SU-DHL-6 (cell line): ENCODE data around the gene LRP2.

Experiments used
- H2AFZ ChIP-seq: fragments of 200-600 bp; sonication (generic); 2 replicates; pipeline ENCODE4 v1.6.1; 2014; ENCODE audit warnings: low read depth, mild to moderate bottlenecking, moderate library complexity, mixed read lengths, antibody characterized with exemption, low read length; ENCODE audit not compliant: severe bottlenecking
- H3F3A ChIP-seq: fragments of 200-600 bp; shearing (Covaris generic); 2 replicates; pipeline ENCODE4 v1.6.0; 2016; ENCODE audit warnings: antibody characterized with exemption, mild to moderate bottlenecking; ENCODE audit not compliant: insufficient read depth
- H3K27ac ChIP-seq: fragments of 200-600 bp; sonication (generic); 2 replicates; pipeline ENCODE4 v1.5.1; 2016; ENCODE audit warnings: low read depth, mild to moderate bottlenecking, low read length, moderate library complexity, mixed read lengths
- H3K27me3 ChIP-seq: fragments of 200-600 bp; sonication (generic), shearing (Covaris generic); 2 replicates; pipeline ENCODE4 v1.6.0; 2014; ENCODE audit warnings: mild to moderate bottlenecking, low read length
- H3K36me3 ChIP-seq: fragments of 200-600 bp; sonication (generic); 2 replicates; pipeline ENCODE4 v1.6.1; 2014; ENCODE audit warnings: mild to moderate bottlenecking, low read length, mixed read lengths
- H3K4me2 ChIP-seq: fragments of 300-600, 200-600 bp; shearing (Covaris generic), sonication (generic); 2 replicates; pipeline ENCODE4 v1.6.0; 2014; ENCODE audit warnings: low read length, low read depth, mild to moderate bottlenecking; ENCODE audit not compliant: poor library complexity, severe bottlenecking
- H3K4me3 ChIP-seq: fragments of 200-600 bp; sonication (generic); 2 replicates; pipeline ENCODE4 v1.5.1; 2014; ENCODE audit warnings: antibody characterized with exemption, low read length, mild to moderate bottlenecking, mixed read lengths; ENCODE audit not compliant: insufficient read depth, poor library complexity, severe bottlenecking
- H3K79me2 ChIP-seq: fragments of 200-600 bp; sonication (generic); 2 replicates; pipeline ENCODE4 v1.6.1; 2014; ENCODE audit warnings: mild to moderate bottlenecking, low read length, moderate library complexity; ENCODE audit not compliant: insufficient read depth
- H3K9ac ChIP-seq: fragments of 200-600 bp; sonication (generic); 2 replicates; pipeline ENCODE4 v1.7.0; 2014; ENCODE audit warnings: mild to moderate bottlenecking, low read length
- H3K9me2 ChIP-seq: fragments of 200-600 bp; sonication (generic); replicated peaks from 2 replicates; pipeline ENCODE4 v1.6.1; 2014; ENCODE audit warnings: low read length; ENCODE audit not compliant: insufficient read depth
- H3K9me3 ChIP-seq: fragments of 200-600 bp; sonication (generic); 2 replicates; pipeline ENCODE4 v1.6.1; 2014; ENCODE audit warnings: low read length, mixed read lengths; ENCODE audit not compliant: insufficient read depth
- H4K20me1 ChIP-seq: fragments of 200-600 bp; sonication (generic); 2 replicates; pipeline ENCODE4 v1.6.1; 2014; ENCODE audit warnings: low read depth, mild to moderate bottlenecking, antibody characterized with exemption, low read length, moderate library complexity, mixed read lengths
- EZH2phosphoT487 ChIP-seq: fragments of 200-600 bp; sonication (generic), shearing (Covaris generic); conservative IDR thresholded peaks from 2 replicates; pipeline ENCODE4 v1.6.1; 2018; ENCODE audit warnings: mild to moderate bottlenecking, antibody characterized with exemption, low read length, moderate library complexity, mixed read lengths
- TF ChIP-seq, protein P1 (sequence below): fragments of 200-600 bp; sonication (generic); IDR thresholded peaks from one replicate; pipeline ENCODE4 v1.5.1; 2017; ENCODE audit warnings: antibody characterized with exemption, mild to moderate bottlenecking, low read length, moderate library complexity; ENCODE audit not compliant: insufficient read depth, poor library complexity, severe bottlenecking

Gene LRP2

DNA sequence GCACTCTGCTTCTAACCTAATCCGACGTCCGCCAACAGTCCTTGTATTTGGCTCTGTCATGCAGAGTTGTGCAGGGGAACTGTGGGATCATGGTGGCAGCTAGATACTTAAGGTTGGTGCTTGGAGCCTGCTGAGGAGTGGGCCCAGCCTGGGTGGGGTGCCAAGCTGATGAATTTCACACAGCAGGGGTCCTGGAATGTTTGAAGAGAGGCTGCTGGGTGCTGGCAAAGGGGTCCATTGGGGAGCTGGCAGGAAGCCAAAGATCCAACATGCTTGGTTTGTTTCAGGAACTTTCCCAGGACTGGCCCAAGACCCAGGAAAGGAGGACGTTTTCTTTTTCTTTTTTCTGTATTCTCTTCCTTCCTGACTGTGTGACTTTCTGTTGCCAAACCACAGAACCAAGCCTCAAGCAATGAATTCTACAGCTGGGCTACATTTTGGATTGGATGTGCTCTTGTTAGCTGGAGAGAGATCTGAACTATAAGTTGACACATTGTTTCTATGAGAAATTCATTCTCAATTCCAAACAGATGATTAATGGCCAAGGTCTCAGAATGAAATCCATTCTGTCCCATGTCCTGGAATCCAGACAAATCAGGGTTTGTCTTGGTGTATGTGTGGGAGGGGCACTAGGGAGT lies 243.1 kb downstream of the LRP2 start:
- H3K9me2 ChIP-seq: no peaks in the 10 kb centered on the region
- TF ChIP-seq, protein P1, sequence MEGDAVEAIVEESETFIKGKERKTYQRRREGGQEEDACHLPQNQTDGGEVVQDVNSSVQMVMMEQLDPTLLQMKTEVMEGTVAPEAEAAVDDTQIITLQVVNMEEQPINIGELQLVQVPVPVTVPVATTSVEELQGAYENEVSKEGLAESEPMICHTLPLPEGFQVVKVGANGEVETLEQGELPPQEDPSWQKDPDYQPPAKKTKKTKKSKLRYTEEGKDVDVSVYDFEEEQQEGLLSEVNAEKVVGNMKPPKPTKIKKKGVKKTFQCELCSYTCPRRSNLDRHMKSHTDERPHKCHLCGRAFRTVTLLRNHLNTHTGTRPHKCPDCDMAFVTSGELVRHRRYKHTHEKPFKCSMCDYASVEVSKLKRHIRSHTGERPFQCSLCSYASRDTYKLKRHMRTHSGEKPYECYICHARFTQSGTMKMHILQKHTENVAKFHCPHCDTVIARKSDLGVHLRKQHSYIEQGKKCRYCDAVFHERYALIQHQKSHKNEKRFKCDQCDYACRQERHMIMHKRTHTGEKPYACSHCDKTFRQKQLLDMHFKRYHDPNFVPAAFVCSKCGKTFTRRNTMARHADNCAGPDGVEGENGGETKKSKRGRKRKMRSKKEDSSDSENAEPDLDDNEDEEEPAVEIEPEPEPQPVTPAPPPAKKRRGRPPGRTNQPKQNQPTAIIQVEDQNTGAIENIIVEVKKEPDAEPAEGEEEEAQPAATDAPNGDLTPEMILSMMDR: no peak
- no peak for TF ChIP-seq EZH2phosphoT487
- H3K9ac ChIP-seq: no peak overlapping the region
- H3F3A ChIP-seq: no peaks in the 10 kb centered on the region
- H3K36me3 ChIP-seq: no peaks in the 10 kb centered on the region
- no peak overlapping the region for H3K4me2 ChIP-seq
- H2AFZ ChIP-seq: no peak overlapping the region
- no peaks in the 10 kb centered on the region for H4K20me1 ChIP-seq
- no peaks in the 10 kb centered on the region for H3K79me2 ChIP-seq
- no peaks in the 10 kb centered on the region for H3K9me3 ChIP-seq
- no peak overlapping the region for H3K4me3 ChIP-seq
- no peak overlapping the region for H3K27ac ChIP-seq
- H3K27me3 ChIP-seq: no peaks in the 10 kb centered on the region

DNA sequence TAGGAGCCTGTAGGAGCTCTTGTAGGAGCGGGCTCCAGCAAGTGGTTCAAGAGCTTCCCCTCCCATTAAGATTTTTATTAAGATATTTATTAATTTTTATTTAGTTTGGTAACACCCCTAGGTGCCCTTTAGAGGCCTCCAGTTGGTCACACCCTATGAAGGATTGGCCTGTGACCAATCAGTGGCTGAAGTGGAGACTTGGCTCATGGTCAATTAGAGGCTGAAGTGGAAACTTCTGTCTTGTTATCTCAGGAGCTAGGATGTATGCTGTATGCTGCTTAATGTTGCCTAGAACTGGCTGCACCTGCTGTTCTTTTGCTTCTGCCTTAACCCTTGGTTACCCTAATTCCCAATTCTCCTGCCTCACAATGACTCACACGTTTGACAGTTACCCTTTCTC lies 244.3 kb downstream of the LRP2 start:
- no peak overlapping the region for H2AFZ ChIP-seq
- no peaks in the 10 kb centered on the region for H3K36me3 ChIP-seq
- TF ChIP-seq EZH2phosphoT487: no peak
- TF ChIP-seq, protein P1: no peak
- no peaks in the 10 kb centered on the region for H3K9me2 ChIP-seq
- no peaks in the 10 kb centered on the region for H3K27me3 ChIP-seq
- H3K79me2 ChIP-seq: no peaks in the 10 kb centered on the region
- no peaks in the 10 kb centered on the region for H3F3A ChIP-seq
- H3K4me2 ChIP-seq: no peak overlapping the region
- no peaks in the 10 kb centered on the region for H4K20me1 ChIP-seq
- H3K27ac ChIP-seq: no peak overlapping the region
- H3K9me3 ChIP-seq: no peaks in the 10 kb centered on the region
- H3K4me3 ChIP-seq: no peak overlapping the region
- no peak overlapping the region for H3K9ac ChIP-seq

DNA sequence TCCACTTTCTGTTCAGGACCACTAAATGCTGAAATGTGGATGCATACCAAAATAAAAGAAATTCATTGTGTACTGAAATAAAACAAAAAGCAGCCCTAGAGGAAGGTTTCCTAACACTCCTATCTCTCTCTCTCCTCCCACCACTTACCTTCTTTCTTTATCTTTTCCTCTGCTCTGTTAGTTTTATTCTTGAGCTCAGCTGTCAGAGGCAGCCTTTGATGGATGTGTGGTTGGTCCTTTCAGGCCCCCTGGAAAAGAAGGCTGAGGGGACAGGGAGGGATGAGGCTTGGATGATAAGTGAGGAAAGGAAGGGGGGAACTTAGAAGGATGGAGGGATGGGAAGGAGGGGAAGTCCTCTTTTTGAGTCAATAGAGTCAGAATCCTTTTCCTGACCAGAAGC lies 245.3 kb downstream of the LRP2 start:
- Histone ChIP-seq H3K27ac (no peak overlapping the region), H3K9me2 (no peaks in the 10 kb centered on the region), H4K20me1 (no peaks in the 10 kb centered on the region), H3K79me2 (no peaks in the 10 kb centered on the region), H3K4me3 (no peak overlapping the region), H3K27me3 (no peaks in the 10 kb centered on the region), H2AFZ (no peak overlapping the region), H3K4me2 (no peak overlapping the region), H3K9ac (no peak overlapping the region), H3F3A (no peaks in the 10 kb centered on the region), H3K36me3 (no peaks in the 10 kb centered on the region), H3K9me3 (no peaks in the 10 kb centered on the region)
- no peak for TF ChIP-seq EZH2phosphoT487
- TF ChIP-seq, protein P1: no peak
